Upper lobe of left lung (tissue), 6 donors: ENCODE measurements around the gene GAPDHS. TPM values are rescaled to one million over a fixed set of nuclear protein-coding genes. Genes with fewer than 3 reads are reported as not detected.

Experiments used
- ATAC-seq, 2 donors: fragments of 200-7000 bp; cut with Tn5 transposase; one replicate each; pipeline ENCODE4 v1.9.1; 2022; ENCODE audit warnings: mild to moderate bottlenecking in 2 of 2, moderate library complexity in 2 of 2; ENCODE audit not compliant: low FRiP score in 2 of 2
- DNase-seq, 2 donors: peaks; one replicate each; pipeline ENCODE4 v3.0.0-alpha.2; 2019 to 2020
- H3K27ac ChIP-seq, 4 donors: fragments of 200-600 bp; sonication (generic); one replicate each; pipeline ENCODE4 v1.5.1; 2016 to 2019
- H3K27me3 ChIP-seq, 4 donors: fragments of 200-600 bp; sonication (generic); one replicate each; pipeline ENCODE4 v1.5.1; 2017 to 2019
- H3K36me3 ChIP-seq, 4 donors: fragments of 200-600 bp; sonication (generic); one replicate each; pipeline ENCODE4 v1.5.1; 2016 to 2019
- H3K4me1 ChIP-seq, 4 donors: fragments of 200-600 bp; sonication (generic); one replicate each; pipeline ENCODE4 v1.5.1; 2018 to 2019
- H3K4me3 ChIP-seq, 4 donors: fragments of 200-600 bp; sonication (generic); one replicate each; pipeline ENCODE4 v1.5.1; 2017 to 2019; ENCODE audit warnings: mild to moderate bottlenecking in 2 of 4, moderate library complexity in 1 of 4
- H3K9me3 ChIP-seq, 4 donors: fragments of 200-600 bp; sonication (generic); one replicate each; pipeline ENCODE4 v1.5.1; 2018 to 2019
- CTCF ChIP-seq, 6 experiments: fragments of 450-650 bp in 4 of 6; fragments of 200-600 bp in 2 of 6; sonication (generic) in 2 of 6; IDR thresholded peaks; one replicate each; pipeline ENCODE4 v1.5.1; 2016 to 2019; ENCODE audit warnings: antibody characterized with exemption in 6 of 6
- EP300 ChIP-seq, 4 donors: sonication (generic); formaldehyde crosslinking; IDR thresholded peaks; one replicate each; pipeline ENCODE4 v1.5.1; 2017; ENCODE audit warnings: antibody characterized with exemption in 4 of 4, control low read depth in 2 of 4
- POLR2A ChIP-seq, 4 donors: fragments of 450-650 bp; IDR thresholded peaks; one replicate each; pipeline ENCODE4 v1.5.1; 2016 to 2017; ENCODE audit warnings: antibody characterized with exemption in 4 of 4, mild to moderate bottlenecking in 2 of 4
- POLR2AphosphoS5 ChIP-seq, 2 donors: sonication (generic); formaldehyde crosslinking; IDR thresholded peaks; one replicate each; pipeline ENCODE4 v1.5.1; 2017; ENCODE audit warnings: antibody characterized with exemption in 2 of 2
- WGBS, 2 donors: methylation state at CpG; one replicate each; pipeline ENCODE4 v1.1.5; 2017 to 2018; 5-methylcytosine and 5-hydroxymethylcytosine counted together
- total RNA-seq, 6 donors: library from RNA; depleted of rRNA in 4 of 6; stranded (reverse); fragments of >200 nt in 4 of 6; gene quantifications; one replicate each; pipeline versions ENCODE4 v1.1.0 to v1.2.1, GENCODE V29; 2016 to 2021
- donor health status: DM: no; HTN: no; CAD: no; lungs with moderate emphysema.
- donor health status: DM: no; HTN: yes; CAD: no; lungs with severe emphysema.

Gene GAPDHS
- total RNA-seq, 6 donors from 2014 or later: not detected

DNA sequence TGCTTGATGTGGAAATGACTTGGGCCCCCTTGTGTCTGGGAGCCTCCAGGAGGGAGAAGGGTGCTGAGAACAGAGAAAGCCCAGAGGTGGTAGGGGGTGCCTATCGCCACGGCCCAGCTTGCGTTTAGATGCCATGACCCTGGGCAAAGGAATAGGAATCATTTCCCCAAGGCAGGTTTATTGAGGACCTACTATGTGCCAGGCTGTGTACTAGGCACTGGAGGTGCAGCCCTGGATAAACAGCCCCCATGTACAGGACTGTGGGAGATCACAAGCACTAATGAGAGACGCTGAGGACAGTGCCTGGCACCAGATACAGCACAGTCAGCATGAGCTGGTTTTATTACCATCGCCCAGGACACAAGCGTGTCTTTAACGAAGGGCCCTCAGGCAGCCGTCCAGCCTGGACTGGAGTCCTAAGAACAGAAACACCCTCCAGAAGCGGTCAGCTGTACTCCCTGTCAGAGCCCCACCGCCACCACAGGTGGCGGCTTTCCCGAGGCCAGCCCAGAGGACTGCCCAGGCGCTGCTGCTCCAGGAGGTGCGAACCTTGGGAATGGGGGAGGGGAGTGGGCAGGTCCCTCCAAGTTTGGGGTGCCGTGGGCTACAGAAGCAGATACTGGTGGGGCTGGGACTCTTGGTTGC lies 16.7 kb downstream of the GAPDHS start:
- no peaks in the 10 kb centered on the region for H3K27me3 ChIP-seq
- no peak overlapping the region for H3K4me3 ChIP-seq
- H3K4me1 ChIP-seq: peaks cover 11 to 18% (median 12%) of the 10 kb centered on the region in 4 donors
- ATAC-seq (no peak), DNase-seq (no peak)
- peaks cover 0 to 13% (median 2%) of the 10 kb centered on the region in 4 donors for H3K36me3 ChIP-seq
- H3K27ac ChIP-seq: no peak overlapping the region
- no peaks in the 10 kb centered on the region for H3K9me3 ChIP-seq
- TF ChIP-seq POLR2A (IDR thresholded peaks at IDR 0.05) (no peak), CTCF (IDR thresholded peaks at IDR 0.05) (no peak), EP300 (IDR thresholded peaks at IDR 0.05) (no peak), POLR2AphosphoS5 (IDR thresholded peaks at IDR 0.05) (no peak)
- WGBS, 2 donors: 87 to 92% methylated on average over 9 to 15 of the region's 15 CpGs

DNA sequence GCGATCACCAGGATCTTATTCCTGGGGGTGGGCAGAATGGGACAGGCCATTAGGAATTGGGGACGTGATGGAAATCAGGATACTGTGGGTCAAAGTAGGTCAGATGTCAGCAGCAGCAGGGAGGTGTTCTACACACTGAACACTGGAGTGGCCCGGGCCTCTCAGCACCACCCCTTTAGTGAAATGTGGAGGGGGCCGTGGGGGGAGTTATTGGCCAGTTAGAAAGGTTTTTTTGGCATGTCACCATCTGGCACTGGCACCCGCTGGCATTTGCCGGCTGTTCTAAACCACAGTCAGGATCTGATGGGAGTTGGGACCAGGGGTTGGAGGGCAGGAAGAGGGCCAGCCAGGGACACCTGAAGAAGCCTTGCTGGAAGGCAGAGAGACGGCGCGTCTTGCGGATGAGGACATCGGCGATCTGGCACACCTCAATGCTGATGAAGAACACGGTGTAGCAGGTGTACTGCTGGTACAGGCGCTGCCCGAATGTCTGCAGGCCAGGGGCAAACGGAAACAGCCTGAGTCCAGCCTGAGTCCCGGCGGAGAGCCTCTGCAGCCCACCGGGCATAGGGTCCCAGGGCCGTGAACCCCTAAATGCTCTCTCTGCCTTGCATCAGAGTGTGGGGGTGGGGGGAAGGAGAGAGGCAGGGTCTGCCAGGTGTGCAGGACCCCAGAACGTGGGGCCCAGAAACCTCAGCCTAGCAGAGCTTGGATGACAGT lies 18.0 kb downstream of the GAPDHS start:
- no peak for ATAC-seq
- H3K27ac ChIP-seq: no peak overlapping the region
- no peak overlapping the region for H3K4me3 ChIP-seq
- no peak for TF ChIP-seq CTCF (IDR thresholded peaks at IDR 0.05)
- DNase-seq: no peak
- H3K9me3 ChIP-seq: no peaks in the 10 kb centered on the region
- peaks cover 6 to 12% (median 9%) of the 10 kb centered on the region in 4 donors for H3K4me1 ChIP-seq
- 92 to 95% methylated on average over 13 to 21 of the region's 21 CpGs for WGBS, 2 donors
- H3K27me3 ChIP-seq: no peaks in the 10 kb centered on the region
- peaks cover 0 to 13% (median 2%) of the 10 kb centered on the region in 4 donors for H3K36me3 ChIP-seq

DNA sequence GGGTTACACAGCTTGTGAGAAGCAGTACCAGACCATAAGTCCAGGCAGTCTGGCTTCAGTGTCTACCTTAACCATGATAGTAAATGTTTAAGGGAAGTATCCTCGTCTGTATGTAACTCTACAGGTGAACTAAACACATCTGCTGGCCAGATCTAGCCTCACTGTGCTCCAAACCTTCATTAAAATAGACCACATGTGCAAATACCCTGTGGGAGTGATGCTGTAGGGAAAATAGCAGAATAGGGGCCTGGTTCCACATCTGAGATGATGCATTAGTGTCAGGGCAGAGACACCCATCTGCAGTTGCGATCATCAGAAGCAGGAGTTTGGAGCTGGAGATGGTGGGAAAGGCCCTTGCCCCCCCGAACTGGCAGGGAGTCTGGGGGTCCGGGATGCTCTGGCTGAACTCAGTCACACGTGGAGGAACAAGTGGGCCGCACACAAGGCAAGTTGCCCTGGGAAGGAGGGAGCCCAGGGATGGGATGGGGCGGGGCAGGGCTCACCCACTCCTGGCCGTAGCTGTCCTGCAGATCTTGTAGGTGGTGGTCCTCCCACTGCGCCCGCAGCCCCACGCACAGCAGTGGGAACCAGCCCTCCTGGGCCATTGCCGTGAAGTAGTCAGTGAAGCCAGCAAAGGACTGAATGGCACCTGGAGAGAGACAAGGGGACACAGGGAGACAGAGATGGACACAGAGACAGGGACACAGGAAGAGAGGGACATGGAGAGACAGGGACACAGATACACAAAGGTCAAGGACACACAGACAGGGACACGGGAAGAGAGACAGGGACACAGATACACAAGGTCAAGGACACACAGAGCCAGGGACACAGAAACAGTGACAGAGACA lies 19.5 kb downstream of the GAPDHS start:
- Histone ChIP-seq H3K4me3 (no peak overlapping the region), H3K27me3 (no peaks in the 10 kb centered on the region), H3K27ac (no peak overlapping the region), H3K36me3 (peaks cover 0 to 5% (median under 1%) of the 10 kb centered on the region in 4 donors), H3K9me3 (no peaks in the 10 kb centered on the region), H3K4me1 (peaks cover 0 to 5% (median 4%) of the 10 kb centered on the region in 4 donors)
- DNase-seq (no peak), ATAC-seq (no peak)
- TF ChIP-seq POLR2AphosphoS5 (IDR thresholded peaks at IDR 0.05): no peak
- no peak for TF ChIP-seq POLR2A (IDR thresholded peaks at IDR 0.05)
- 72 to 74% methylated on average over 11 to 13 of the region's 13 CpGs for WGBS, 2 donors

- peaks cover 0 to 5% (median 0%) of the 10 kb centered on the region in 4 donors for H3K36me3 ChIP-seq
- no peak for TF ChIP-seq POLR2A (IDR thresholded peaks at IDR 0.05)
- no peak for ATAC-seq
- peaks cover 5 to 13% (median 11%) of the 10 kb centered on the region in 4 donors for H3K4me1 ChIP-seq
- no peak overlapping the region for H3K4me3 ChIP-seq
- WGBS, 2 donors: 67 to 75% methylated on average over 10 to 13 of the region's 14 CpGs
- H3K27me3 ChIP-seq: peaks cover 0 to 5% (median 3%) of the 10 kb centered on the region in 4 donors
- no peaks in the 10 kb centered on the region for H3K9me3 ChIP-seq
- no peak overlapping the region for H3K27ac ChIP-seq
- DNase-seq: no peak
Measured at GRCh38 chr19:35553385-35554000, 20.2 kb downstream of the GAPDHS start.

DNA sequence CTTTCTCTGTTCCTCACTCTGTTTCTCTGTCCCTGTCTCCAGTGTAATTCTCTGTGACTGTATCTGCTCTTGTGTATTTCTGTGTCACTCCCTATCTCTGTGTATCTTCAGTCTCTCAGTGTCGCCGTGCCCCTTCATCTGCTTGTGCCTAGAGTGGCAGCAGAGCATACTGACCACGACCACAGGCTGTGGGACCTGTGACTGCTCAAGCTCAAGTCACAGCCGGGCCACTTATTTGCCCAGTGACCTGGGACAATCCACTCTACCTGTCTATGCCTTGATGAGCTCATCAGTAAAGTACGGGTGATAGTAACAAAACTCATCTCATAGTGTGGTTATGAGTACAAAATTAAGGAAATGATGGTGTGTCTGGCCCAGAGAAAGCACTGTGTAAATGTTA lies 20.8 kb downstream of the GAPDHS start:
- WGBS, 2 donors: 66 to 67% methylated on average over 5 of the region's 5 CpGs
- ATAC-seq (no peak), DNase-seq (no peak)
- Histone ChIP-seq H3K4me1 (peaks cover 5 to 14% (median 12%) of the 10 kb centered on the region in 4 donors), H3K4me3 (no peak overlapping the region), H3K9me3 (no peaks in the 10 kb centered on the region), H3K27me3 (peaks cover 0 to 11% (median 7%) of the 10 kb centered on the region in 4 donors), H3K36me3 (peaks cover 0 to 5% (median 0%) of the 10 kb centered on the region in 4 donors), H3K27ac (no peak overlapping the region)
- no peak for TF ChIP-seq CTCF (IDR thresholded peaks at IDR 0.05)
- TF ChIP-seq POLR2AphosphoS5 (IDR thresholded peaks at IDR 0.05): no peak
- no peak for TF ChIP-seq POLR2A (IDR thresholded peaks at IDR 0.05)
- no peak for TF ChIP-seq EP300 (IDR thresholded peaks at IDR 0.05)
